A549 (cell line): ENCODE data around the gene TAX1BP1. TPM values are rescaled to one million over a fixed set of nuclear protein-coding genes. Genes with fewer than 3 reads are reported as not detected.

Source experiments
- ATAC-seq, 2 experiments: fragments of 200-7000 bp in 1 of 2; fragments of >200 bp in 1 of 2; cut with Nextera tagmentation in 1 of 2; cut with Tn5 transposase in 1 of 2; 3 replicates each; pipeline versions ENCODE4 v1.8.0 to v1.9.1; 2018 to 2020; ENCODE audit warnings: mild to moderate bottlenecking in 1 of 2, moderate library complexity in 1 of 2
- CTCF ChIA-PET: fragments of 300-600 bp; sonication (Branson Sonifier 250); formaldehyde crosslinking; extraction: SDS; loops from one replicate; lab custom pipeline; 2021; ENCODE audit warnings: antibody characterized with exemption, inconsistent platforms; lab: Yijun Ruan, JAX
- POLR2A ChIA-PET: fragments of 350-600 bp; formaldehyde crosslinking; extraction: SDS; loops from one replicate; lab custom pipeline; 2021; ENCODE audit warnings: antibody characterized with exemption, inconsistent platforms; lab: Yijun Ruan, JAX
- DNase-seq, 2 experiments: peaks; one replicate each; pipeline versions ENCODE4 v3.0.0 to v3.0.0-alpha.2; 2011 to 2016; ENCODE audit warnings: low read depth in 1 of 2, low spot score in 1 of 2
- FAIRE-seq: peaks from 2 replicates; lab custom pipeline; 2011; peaks lifted over from hg19 to GRCh38; lab: Jason Lieb, UNC
- H3K27ac ChIP-seq, 2 experiments: fragments of >200 bp; sonication (Bioruptor Twin); formaldehyde crosslinking; 3 replicates each; pipeline ENCODE4 v1.5.1; 2016 to 2017
- H3K4me1 ChIP-seq: fragments of >200 bp; sonication (Bioruptor Twin); formaldehyde crosslinking; 3 replicates; pipeline ENCODE4 v1.6.1; 2016
- H3K4me2 ChIP-seq: fragments of >200 bp; sonication (Bioruptor Twin); formaldehyde crosslinking; 3 replicates; pipeline ENCODE4 v1.6.1; 2016
- H3K4me3 ChIP-seq: fragments of >200 bp; sonication (Bioruptor Twin); formaldehyde crosslinking; 3 replicates; pipeline ENCODE4 v1.5.1; 2016
- H3K9me3 ChIP-seq: fragments of >200 bp; sonication (Bioruptor Twin); formaldehyde crosslinking; 3 replicates; pipeline ENCODE4 v1.6.1; 2016
- CBX8 ChIP-seq: fragments of 200-600 bp; sonication (generic); IDR thresholded peaks from 2 replicates; pipeline ENCODE4 v1.6.1; 2016
- CEBPB ChIP-seq, 2 experiments: fragments of >200 bp in 1 of 2; sonication (Bioruptor Twin) in 1 of 2; formaldehyde crosslinking in 1 of 2; IDR thresholded peaks; 2 replicates each; pipeline ENCODE4 v1.6.1; 2012 to 2016
- CTCF ChIP-seq: fragments of >200 bp; sonication (Bioruptor Twin); formaldehyde crosslinking; IDR thresholded peaks from 3 replicates; pipeline ENCODE4 v1.5.1; 2016
- EHF ChIP-seq: fragments of 250-450 bp; sonication (Bioruptor Pico); IDR thresholded peaks from 2 replicates; pipeline ENCODE4 v1.5.0; 2020; ENCODE audit warnings: mild to moderate bottlenecking
- EHMT2 ChIP-seq: fragments of 200-600 bp; sonication (generic); IDR thresholded peaks from 2 replicates; pipeline ENCODE4 v1.6.1; 2016; ENCODE audit warnings: antibody characterized with exemption, low read depth, mild to moderate bottlenecking, moderate library complexity
- FOSL2 ChIP-seq, 2 experiments: fragments of 450-650 bp in 1 of 2; fragments of >200 bp in 1 of 2; sonication (Bioruptor Twin) in 1 of 2; formaldehyde crosslinking; IDR thresholded peaks; 2 replicates each; pipeline versions ENCODE4 v1.5.0 to v1.6.1; 2016 to 2020; ENCODE audit warnings: mild to moderate bottlenecking in 1 of 2, moderate library complexity in 1 of 2
- FOXS1 ChIP-seq: fragments of 250-450 bp; sonication (Bioruptor Pico); IDR thresholded peaks from 2 replicates; pipeline ENCODE4 v1.5.0; 2020; ENCODE audit warnings: mild to moderate bottlenecking, moderate library complexity
- HES2 ChIP-seq: fragments of >200 bp; sonication (Bioruptor Twin); formaldehyde crosslinking; IDR thresholded peaks from 2 replicates; pipeline ENCODE4 v1.6.1; 2016
- HEYL ChIP-seq: fragments of 250-450 bp; sonication (Bioruptor Pico); IDR thresholded peaks from 2 replicates; pipeline ENCODE4 v1.8.0; 2021; ENCODE audit warnings: mild to moderate bottlenecking, moderate library complexity
- HOXA7 ChIP-seq: fragments of 250-450 bp; sonication (Bioruptor Pico); IDR thresholded peaks from 2 replicates; pipeline ENCODE4 v1.5.0; 2020; ENCODE audit warnings: mild to moderate bottlenecking, moderate library complexity
- HOXB13 ChIP-seq: fragments of 250-450 bp; sonication (Bioruptor Pico); IDR thresholded peaks from 2 replicates; pipeline ENCODE4 v1.5.0; 2020; ENCODE audit warnings: low read depth, mild to moderate bottlenecking, moderate library complexity
- HOXB5 ChIP-seq: fragments of 250-450 bp; sonication (Bioruptor Pico); IDR thresholded peaks from 2 replicates; pipeline ENCODE4 v1.5.0; 2020; ENCODE audit warnings: mild to moderate bottlenecking, moderate library complexity
- KDM1A ChIP-seq: fragments of 200-600 bp; sonication (generic); IDR thresholded peaks from 2 replicates; pipeline ENCODE4 v1.6.1; 2016; ENCODE audit warnings: low read depth, mild to moderate bottlenecking
- MAX ChIP-seq: IDR thresholded peaks from 2 replicates; pipeline ENCODE4 v1.6.1; 2012
- MYC ChIP-seq: IDR thresholded peaks from 2 replicates; pipeline ENCODE4 v1.6.1; 2012; ENCODE audit warnings: mild to moderate bottlenecking, inconsistent platforms, low read length, improper control_type of control experiment, borderline replicate concordance
- NPAS2 ChIP-seq: fragments of 250-450 bp; sonication (Bioruptor Pico); IDR thresholded peaks from 2 replicates; pipeline ENCODE4 v1.8.0; 2022; ENCODE audit warnings: mild to moderate bottlenecking, moderate library complexity, borderline replicate concordance
- POLR2A ChIP-seq: IDR thresholded peaks from 2 replicates; pipeline ENCODE4 v1.6.1; 2012; ENCODE audit warnings: mild to moderate bottlenecking, low read length
- REST ChIP-seq: fragments of 200-600 bp; sonication (generic); IDR thresholded peaks from 2 replicates; pipeline ENCODE4 v1.6.1; 2016; ENCODE audit warnings: antibody characterized with exemption, mild to moderate bottlenecking, moderate library complexity
- RFX5 ChIP-seq: fragments of 450-650 bp; IDR thresholded peaks from 2 replicates; pipeline ENCODE4 v1.7.1; 2014; ENCODE audit warnings: antibody characterized with exemption, mild to moderate bottlenecking, moderate library complexity
- RNF2 ChIP-seq: fragments of 200-600 bp; sonication (generic); IDR thresholded peaks from 2 replicates; pipeline ENCODE4 v1.6.1; 2016; ENCODE audit warnings: low read depth, mild to moderate bottlenecking, antibody characterized with exemption, moderate library complexity, borderline replicate concordance
- TP53 ChIP-seq: fragments of 250-450 bp; sonication (Bioruptor Pico); IDR thresholded peaks from 2 replicates; pipeline ENCODE4 v1.5.0; 2021; ENCODE audit warnings: mild to moderate bottlenecking, moderate library complexity
- ZFP36 ChIP-seq: fragments of 450-650 bp; IDR thresholded peaks from 2 replicates; pipeline ENCODE4 v1.6.1; 2014; ENCODE audit warnings: borderline replicate concordance; ENCODE audit not compliant: partially characterized antibody
- ZSCAN20 ChIP-seq: fragments of 250-450 bp; sonication (Bioruptor Pico); IDR thresholded peaks from 2 replicates; pipeline ENCODE4 v1.8.0; 2022; ENCODE audit warnings: mild to moderate bottlenecking, moderate library complexity
- WGBS: methylation state at CpG from one replicate; pipeline ENCODE4 v1.1.6; 2017; ENCODE audit errors: missing lambda C conversion rate; 5-methylcytosine and 5-hydroxymethylcytosine counted together
- polyA plus RNA-seq, 4 experiments: library from polyadenylated mRNA; depleted of rRNA in 3 of 4; stranded (reverse); fragments of >200 nt; fragmentation: RNase III in 1 of 4; extraction: RNeasy Plus Mini Kit Qiagen cat#74134 plus additional on column Dnase treatment in 1 of 4; gene quantifications; 2 replicates in 3 of 4; 3 replicates in 1 of 4; pipeline ENCODE4 v1.2.3, GENCODE V29; 2011 to 2017

TAX1BP1 gene
- polyA plus RNA-seq, 2 of the 4 experiments (the other 2 are of a cell fraction), result 105 to 180 TPM

GRCh38 chr7:27737616-27738015 lies 2.3 kb upstream of the TAX1BP1 start:
- no peak overlapping the region for H3K4me3 ChIP-seq
- no peak overlapping the region for H3K4me2 ChIP-seq
- H3K9me3 ChIP-seq, result no peaks in the 10 kb centered on the region
- TF ChIP-seq RNF2 (no peak), ZSCAN20 (no peak), MAX (no peak), HEYL (CRISPR knock-in tag) (no peak), EHF (CRISPR knock-in tag) (no peak), REST (no peak), FOXS1 (CRISPR knock-in tag) (no peak), EHMT2 (no peak), MYC (no peak), HOXA7 (CRISPR knock-in tag) (no peak), TP53 (CRISPR knock-in tag) (no peak), HES2 (no peak), CEBPB (IDR thresholded peaks at IDR 0.05) (no peak), ZFP36 (no peak), CTCF (no peak), FOSL2 (IDR thresholded peaks at IDR 0.05) (no peak), FOSL2 (CRISPR knock-in tag; IDR thresholded peaks at IDR 0.05) (no peak)
- no peak overlapping the region for H3K27ac ChIP-seq
- POLR2A ChIA-PET, result no interaction called here
- 93% methylated on average over 2 of the region's 2 CpGs for WGBS
- H3K4me1 ChIP-seq, result peaks cover 26% of the 10 kb centered on the region
- CTCF ChIA-PET, result interaction anchor here (0.6 kb wide), 1 partner anchor 16 kb away, joined by 4 read pairs; no protein-coding TSS in a partner anchor
- no peak for FAIRE-seq
- DNase-seq, result no peak
- ATAC-seq, result no peak

GRCh38 chr7:27739301-27739908 lies 557 bp upstream of the TAX1BP1 start:
- POLR2A ChIA-PET, result interaction anchor here (0.8 to 2.2 kb wide), 5 partner anchors 9 to 181 kb away, joined by 3 to 10 read pairs (median 6); partner anchors contain the start of gene HIBADH
- ATAC-seq, result peak; percentile 70 to 76
- H3K9me3 ChIP-seq, result no peaks in the 10 kb centered on the region
- CTCF ChIA-PET, result interaction anchor here (0.6 to 2.7 kb wide), 8 partner anchors 10 to 544 kb away, joined by 3 to 27 read pairs (median 4); partner anchors contain the start of gene HIBADH
- WGBS, result 3% methylated on average over 17 of the region's 17 CpGs
- H3K4me1 ChIP-seq, result peaks cover 35% of the 10 kb centered on the region
- peak overlapping the region; percentile 91 to 92 for H3K27ac ChIP-seq
- TF ChIP-seq CBX8 (no peak), FOXS1 (CRISPR knock-in tag) (no peak), HOXB13 (CRISPR knock-in tag) (no peak), KDM1A (no peak), POLR2A (no peak), RFX5 (no peak), NPAS2 (CRISPR knock-in tag) (no peak), ZFP36 (no peak), CTCF (no peak), HOXB5 (no peak)
- TF ChIP-seq, all 56 proteins: peak for 0
- no peak for FAIRE-seq
- DNase-seq, result peak in 1 of 2 experiments; percentile 30
- Histone ChIP-seq H3K4me3 (peak overlapping the region; percentile 94), H3K4me2 (peak overlapping the region; percentile 85)
